Measurements from ENCODE around the gene INTS14. TPM values are rescaled to one million over a fixed set of nuclear protein-coding genes. Genes with fewer than 3 reads are reported as not detected.

The INTS14 gene
- total and polyA plus RNA-seq, 9 of the 15 experiments (the other 6 are each of a cell fraction or from before 2014, with no cell fraction given): 30.5 to 92.4 (median 46.5) TPM

- TF ChIP-seq RCOR1 (IDR thresholded peaks at IDR 0.05; ENCODE audit: borderline replicate concordance in 1 of 2, low read depth in 2 of 2, low read length in 2 of 2) (0 out of 4 replicates have a peak, but pooled peaks of 1 of the 2 experiments have one; percentile 21), RFX5 (IDR thresholded peaks at IDR 0.05; ENCODE audit: low read depth, low read length) (no peak), ZFP30 (CRISPR knock-in tag; IDR thresholded peaks at IDR 0.05; ENCODE audit: borderline replicate concordance) (no peak), DMBX1 (CRISPR knock-in tag; IDR thresholded peaks at IDR 0.05; ENCODE audit: borderline replicate concordance) (no peak), GTF2B (IDR thresholded peaks at IDR 0.05; ENCODE audit: extremely low read depth, insufficient read length) (no peak), ZNF586 (CRISPR knock-in tag; conservative IDR thresholded peaks at IDR 0.05) (no peak), HMG20B (CRISPR knock-in tag; IDR thresholded peaks at IDR 0.05) (no peak), TRIM25 (IDR thresholded peaks at IDR 0.05; ENCODE audit: borderline replicate concordance) (no peak), ZNF551 (CRISPR knock-in tag; IDR thresholded peaks at IDR 0.05) (no peak), KLF16 (IDR thresholded peaks at IDR 0.05) (no peak), KLF13 (tag; IDR thresholded peaks at IDR 0.05; ENCODE audit: borderline replicate concordance, low read depth) (no peak), RBM39 (optimal IDR thresholded peaks at IDR 0.05; ENCODE audit: low read depth, low read length) (no peak), SIN3B (IDR thresholded peaks at IDR 0.05; ENCODE audit: low read depth) (no peak), HOMEZ (CRISPR knock-in tag; IDR thresholded peaks at IDR 0.05) (peak; percentile 60; the same call in 1 of the 2 replicates), DDX20 (tag; IDR thresholded peaks at IDR 0.05; ENCODE audit: low read depth) (no peak)
- TF ChIP-seq, protein P1, sequence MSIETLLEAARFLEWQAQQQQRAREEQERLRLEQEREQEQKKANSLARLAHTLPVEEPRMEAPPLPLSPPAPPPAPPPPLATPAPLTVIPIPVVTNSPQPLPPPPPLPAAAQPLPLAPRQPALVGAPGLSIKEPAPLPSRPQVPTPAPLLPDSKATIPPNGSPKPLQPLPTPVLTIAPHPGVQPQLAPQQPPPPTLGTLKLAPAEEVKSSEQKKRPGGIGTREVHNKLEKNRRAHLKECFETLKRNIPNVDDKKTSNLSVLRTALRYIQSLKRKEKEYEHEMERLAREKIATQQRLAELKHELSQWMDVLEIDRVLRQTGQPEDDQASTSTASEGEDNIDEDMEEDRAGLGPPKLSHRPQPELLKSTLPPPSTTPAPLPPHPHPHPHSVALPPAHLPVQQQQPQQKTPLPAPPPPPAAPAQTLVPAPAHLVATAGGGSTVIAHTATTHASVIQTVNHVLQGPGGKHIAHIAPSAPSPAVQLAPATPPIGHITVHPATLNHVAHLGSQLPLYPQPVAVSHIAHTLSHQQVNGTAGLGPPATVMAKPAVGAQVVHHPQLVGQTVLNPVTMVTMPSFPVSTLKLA (conservative IDR thresholded peaks at IDR 0.05): peak in 1 of 2 experiments; percentile 64; a peak in 3 of 4 replicates
- TF ChIP-seq, protein P2, sequence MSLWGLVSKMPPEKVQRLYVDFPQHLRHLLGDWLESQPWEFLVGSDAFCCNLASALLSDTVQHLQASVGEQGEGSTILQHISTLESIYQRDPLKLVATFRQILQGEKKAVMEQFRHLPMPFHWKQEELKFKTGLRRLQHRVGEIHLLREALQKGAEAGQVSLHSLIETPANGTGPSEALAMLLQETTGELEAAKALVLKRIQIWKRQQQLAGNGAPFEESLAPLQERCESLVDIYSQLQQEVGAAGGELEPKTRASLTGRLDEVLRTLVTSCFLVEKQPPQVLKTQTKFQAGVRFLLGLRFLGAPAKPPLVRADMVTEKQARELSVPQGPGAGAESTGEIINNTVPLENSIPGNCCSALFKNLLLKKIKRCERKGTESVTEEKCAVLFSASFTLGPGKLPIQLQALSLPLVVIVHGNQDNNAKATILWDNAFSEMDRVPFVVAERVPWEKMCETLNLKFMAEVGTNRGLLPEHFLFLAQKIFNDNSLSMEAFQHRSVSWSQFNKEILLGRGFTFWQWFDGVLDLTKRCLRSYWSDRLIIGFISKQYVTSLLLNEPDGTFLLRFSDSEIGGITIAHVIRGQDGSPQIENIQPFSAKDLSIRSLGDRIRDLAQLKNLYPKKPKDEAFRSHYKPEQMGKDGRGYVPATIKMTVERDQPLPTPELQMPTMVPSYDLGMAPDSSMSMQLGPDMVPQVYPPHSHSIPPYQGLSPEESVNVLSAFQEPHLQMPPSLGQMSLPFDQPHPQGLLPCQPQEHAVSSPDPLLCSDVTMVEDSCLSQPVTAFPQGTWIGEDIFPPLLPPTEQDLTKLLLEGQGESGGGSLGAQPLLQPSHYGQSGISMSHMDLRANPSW (CRISPR knock-in tag; IDR thresholded peaks at IDR 0.05): no peak
These were observed 80.4 kb downstream of the INTS14 start, which contains the start of gene HACD3 (continued) for GRCh38 chr15:65530318-65531111.
